GM12892 (cell line): ENCODE data around the gene ZDHHC5.

ENCODE experiments used
- POLR2A ChIP-seq: IDR thresholded peaks from 2 replicates; pipeline ENCODE4 v1.6.1; 2011; ENCODE audit warnings: low read depth, low read length, control low read depth
- TAF1 ChIP-seq: IDR thresholded peaks from 2 replicates; pipeline ENCODE4 v1.6.1; 2011; ENCODE audit warnings: low read depth, mild to moderate bottlenecking, control low read depth, low read length, borderline replicate concordance

- TF ChIP-seq POLR2A (no peak), TAF1 (no peak)
These were observed 43.0 kb upstream of the ZDHHC5 start for GRCh38 chr11:57624864-57625263.
